ENCODE results near the gene RDH12.
"Not testable (repeated sequence)": the region's sequence is repeated elsewhere in the genome, so short reads cannot be mapped to it uniquely, and the experiment has no call there.

RDH12 gene

GRCh38 chr14:67705211-67705610 lies 3.5 kb downstream of the RDH12 start:
- DNase-seq (ENCODE audit: low read depth) = no peak

- not testable (repeated sequence) for DNase-seq (ENCODE audit: low read depth)
These were observed 7.7 kb downstream of the RDH12 start for GRCh38 chr14:67709346-67709745.

GRCh38 chr14:67709796-67710195 lies 8.1 kb downstream of the RDH12 start:
- not testable (repeated sequence) for DNase-seq (ENCODE audit: low read depth)

- peak; percentile 38 for DNase-seq (ENCODE audit: low read depth)
These were observed 8.5 kb downstream of the RDH12 start for GRCh38 chr14:67710209-67710608.

GRCh38 chr14:67717048-67717447 lies 15.4 kb downstream of the RDH12 start:
- no peak for DNase-seq (ENCODE audit: low read depth)

GRCh38 chr14:67718265-67718664 lies 16.6 kb downstream of the RDH12 start:
- no peak for DNase-seq (ENCODE audit: low read depth)

GRCh38 chr14:67719385-67719784 lies 17.7 kb downstream of the RDH12 start:
- DNase-seq (ENCODE audit: low read depth) = not testable (repeated sequence)

GRCh38 chr14:67719866-67720265 lies 18.2 kb downstream of the RDH12 start:
- DNase-seq (ENCODE audit: low read depth) = no peak

GRCh38 chr14:67721875-67722274 lies 20.2 kb downstream of the RDH12 start:
- DNase-seq (ENCODE audit: low read depth) = no peak

- peak; percentile 14 for DNase-seq (ENCODE audit: low read depth)
These were observed 20.6 kb downstream of the RDH12 start for GRCh38 chr14:67722293-67722692.

GRCh38 chr14:67725171-67725570 lies 23.5 kb downstream of the RDH12 start:
- no peak for DNase-seq (ENCODE audit: low read depth)

- DNase-seq (ENCODE audit: low read depth) = no peak
These were observed 25.7 kb downstream of the RDH12 start for GRCh38 chr14:67727361-67727760.

GRCh38 chr14:67728258-67728657 lies 26.6 kb downstream of the RDH12 start:
- no peak for DNase-seq (ENCODE audit: low read depth)

- DNase-seq (ENCODE audit: low read depth) = no peak
These were observed 27.6 kb downstream of the RDH12 start for GRCh38 chr14:67729072-67729885.

GRCh38 chr14:67733616-67734015 lies 31.9 kb downstream of the RDH12 start:
- DNase-seq (ENCODE audit: low read depth) = no peak

- DNase-seq (ENCODE audit: low read depth) = peak; percentile 44
These were observed 33.0 kb downstream of the RDH12 start for GRCh38 chr14:67734675-67735074.

- DNase-seq (ENCODE audit: low read depth) = no peak
These were observed 33.9 kb downstream of the RDH12 start for GRCh38 chr14:67735336-67736147.

GRCh38 chr14:67736771-67737170 lies 35.1 kb downstream of the RDH12 start:
- DNase-seq (ENCODE audit: low read depth) = no peak

GRCh38 chr14:67738740-67739504 lies 37.2 kb downstream of the RDH12 start:
- peak; percentile 94 for DNase-seq (ENCODE audit: low read depth)

GRCh38 chr14:67744046-67744445 lies 42.4 kb downstream of the RDH12 start:
- DNase-seq (ENCODE audit: low read depth) = no peak

GRCh38 chr14:67746927-67747326 lies 45.2 kb downstream of the RDH12 start:
- DNase-seq (ENCODE audit: low read depth) = no peak

GRCh38 chr14:67748312-67748711 lies 46.6 kb downstream of the RDH12 start:
- DNase-seq (ENCODE audit: low read depth) = no peak
